Naive thymus-derived CD8-positive, alpha-beta T cell (primary cell): ENCODE data around the gene POLDIP2. TPM values are rescaled to one million over a fixed set of nuclear protein-coding genes. Genes with fewer than 3 reads are reported as not detected.
"Not testable (repeated sequence)": the region's sequence is repeated elsewhere in the genome, so short reads cannot be mapped to it uniquely, and the experiment has no call there.

Experiments used
- ATAC-seq, 2 donors: fragments of 150-1000 bp; cut with Tn5 transposase in 1 of 2; sonication (Bioruptor Pico), chemical (Tn5 transposase) in 1 of 2; 1 replicate in 1 of 2; 2 replicates in 1 of 2; pipeline ENCODE4 v1.10.0; 2021; ENCODE audit warnings: mild to moderate bottlenecking in 2 of 2, moderate library complexity in 2 of 2
- POLR2A ChIA-PET: fragments of 350-600 bp; sonication (Branson Sonifier 250); formaldehyde crosslinking; loops from one replicate; lab custom pipeline; 2021; ENCODE audit warnings: antibody characterized with exemption; lab: Charles Lee
- DNase-seq, 10 donors: peaks; one replicate each; pipeline versions ENCODE4 v3.0.0 to v3.0.0-alpha.2; 2020 to 2022
- H3K27ac Mint-ChIP-seq, 10 donors: one replicate each; pipeline ENCODE4 v1.8.0; 2020 to 2022; ENCODE audit warnings: mild to moderate bottlenecking in 10 of 10, mixed read lengths in 10 of 10, moderate library complexity in 4 of 10, inconsistent platforms in 1 of 10
- H3K27me3 Mint-ChIP-seq, 5 donors: one replicate each; pipeline ENCODE4 v1.8.0; 2021 to 2022; ENCODE audit warnings: mixed read lengths in 5 of 5
- H3K36me3 Mint-ChIP-seq, 3 donors: one replicate each; pipeline ENCODE4 v1.8.0; 2020 to 2022; ENCODE audit warnings: mixed read lengths in 3 of 3, mild to moderate bottlenecking in 2 of 3, inconsistent platforms in 1 of 3
- H3K4me1 Mint-ChIP-seq, 4 donors: one replicate each; pipeline ENCODE4 v1.8.0; 2021 to 2022; ENCODE audit warnings: mixed read lengths in 4 of 4
- H3K4me3 Mint-ChIP-seq, 10 donors: one replicate each; pipeline ENCODE4 v1.8.0; 2020 to 2022; ENCODE audit warnings: mild to moderate bottlenecking in 10 of 10, mixed read lengths in 10 of 10, moderate library complexity in 6 of 10, inconsistent platforms in 1 of 10
- H3K9me3 Mint-ChIP-seq, 9 donors: one replicate each; pipeline ENCODE4 v1.8.0; 2020 to 2022; ENCODE audit warnings: mixed read lengths in 9 of 9, mild to moderate bottlenecking in 3 of 9, inconsistent platforms in 1 of 9, moderate library complexity in 1 of 9
- polyA plus RNA-seq, 3 donors: library from polyadenylated mRNA; unstranded; fragments of 300-500 nt; fragmentation: Illumina TruSeq; gene quantifications; one replicate each; pipeline ENCODE4 v1.2.3, GENCODE V29; 2021
- total RNA-seq, 8 experiments: library from RNA in 2 of 8; stranded (reverse) in 2 of 8; gene quantifications; one replicate each; pipeline ENCODE4 v1.2.3 and lab custom pipeline; 2021 to 2026

Gene POLDIP2
- total and polyA plus RNA-seq, 5 experiments from 2014 or later = 35.4 to 90.3 (median 81.3) TPM

DNA sequence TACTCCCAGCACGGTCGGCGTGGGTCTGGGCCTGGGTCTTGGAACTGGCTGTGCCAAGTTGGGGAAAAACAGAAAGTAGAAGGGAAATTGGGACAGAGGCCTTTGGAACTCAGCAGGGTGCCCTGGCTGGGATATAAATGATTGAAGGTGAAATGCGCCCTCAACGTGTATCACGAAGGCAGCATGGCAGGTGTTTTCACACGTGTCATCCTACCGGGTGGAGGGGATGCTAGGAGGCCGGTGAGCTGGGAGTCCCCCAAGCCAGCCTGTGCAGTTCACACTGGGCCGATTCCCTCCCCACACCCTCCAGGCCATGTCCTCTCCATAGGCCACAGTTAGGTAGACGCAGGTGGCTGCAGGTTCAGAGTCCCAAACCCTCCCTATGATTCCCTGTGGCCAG, 15.8 kb downstream of the POLDIP2 start:
- POLR2A ChIA-PET = no interaction called here
- no peak for DNase-seq
- H3K4me3 Mint-ChIP-seq = no peak overlapping the region
- no peaks in the 10 kb centered on the region for H3K27me3 Mint-ChIP-seq
- H3K9me3 Mint-ChIP-seq = no peaks in the 10 kb centered on the region
- peaks cover 0 to 44% (median 3%) of the 10 kb centered on the region in 3 donors for H3K36me3 Mint-ChIP-seq
- H3K4me1 Mint-ChIP-seq = peaks cover 11 to 37% (median 19%) of the 10 kb centered on the region in 4 donors
- ATAC-seq = no peak
- peak overlapping the region in 1 of 10 donors; percentile 35 for H3K27ac Mint-ChIP-seq

DNA sequence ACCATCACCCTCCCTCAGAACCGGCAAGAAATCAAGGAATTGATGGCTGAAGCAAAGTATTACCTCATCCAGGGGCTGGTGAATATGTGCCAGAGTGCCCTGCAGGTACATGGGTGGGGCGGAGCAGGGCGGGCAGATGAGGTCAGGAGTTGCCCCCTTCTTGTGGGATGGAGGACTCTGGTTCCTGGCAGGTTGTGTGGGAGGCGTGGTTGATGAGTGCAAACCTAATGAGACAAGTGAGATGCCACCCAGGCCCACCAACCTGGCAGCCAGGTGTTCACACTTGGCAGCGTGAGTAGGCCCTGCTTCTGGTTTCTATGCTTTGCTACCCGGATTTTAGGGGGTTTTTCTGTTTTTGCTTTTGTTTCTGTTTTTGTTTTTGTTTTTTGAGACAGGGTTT, 17.0 kb downstream of the POLDIP2 start:
- peaks cover 16 to 45% (median 30%) of the 10 kb centered on the region in 4 donors for H3K4me1 Mint-ChIP-seq
- H3K36me3 Mint-ChIP-seq = peaks cover 0 to 36% (median 3%) of the 10 kb centered on the region in 3 donors
- POLR2A ChIA-PET = interaction anchor here (0.7 kb wide), 1 partner anchor 18 kb away, joined by 4 read pairs; no protein-coding TSS in a partner anchor

GRCh38 chr17:28339431-28339830, 17.9 kb downstream of the POLDIP2 start:
- ATAC-seq (no peak), DNase-seq (no peak)
- H3K4me1 Mint-ChIP-seq = peaks cover 20 to 53% (median 40%) of the 10 kb centered on the region in 4 donors
- H3K9me3 Mint-ChIP-seq = no peaks in the 10 kb centered on the region
- peaks cover 0 to 30% (median 3%) of the 10 kb centered on the region in 3 donors for H3K36me3 Mint-ChIP-seq
- no peak overlapping the region for H3K4me3 Mint-ChIP-seq
- no peaks in the 10 kb centered on the region for H3K27me3 Mint-ChIP-seq
- peak overlapping the region in 1 of 10 donors; percentile 27 for H3K27ac Mint-ChIP-seq
- POLR2A ChIA-PET = interaction anchor here (0.6 kb wide), 2 partner anchors 45 to 837 kb away, joined by 4 read pairs; no protein-coding TSS in a partner anchor

More for the DNA sequence above, 17.0 kb downstream of the POLDIP2 start:
- no peaks in the 10 kb centered on the region for H3K27me3 Mint-ChIP-seq
- H3K4me3 Mint-ChIP-seq = no peak overlapping the region
- no peaks in the 10 kb centered on the region for H3K9me3 Mint-ChIP-seq
- DNase-seq (no peak), ATAC-seq (no peak)
- peak overlapping the region in 1 of 10 donors; percentile 8 for H3K27ac Mint-ChIP-seq

DNA sequence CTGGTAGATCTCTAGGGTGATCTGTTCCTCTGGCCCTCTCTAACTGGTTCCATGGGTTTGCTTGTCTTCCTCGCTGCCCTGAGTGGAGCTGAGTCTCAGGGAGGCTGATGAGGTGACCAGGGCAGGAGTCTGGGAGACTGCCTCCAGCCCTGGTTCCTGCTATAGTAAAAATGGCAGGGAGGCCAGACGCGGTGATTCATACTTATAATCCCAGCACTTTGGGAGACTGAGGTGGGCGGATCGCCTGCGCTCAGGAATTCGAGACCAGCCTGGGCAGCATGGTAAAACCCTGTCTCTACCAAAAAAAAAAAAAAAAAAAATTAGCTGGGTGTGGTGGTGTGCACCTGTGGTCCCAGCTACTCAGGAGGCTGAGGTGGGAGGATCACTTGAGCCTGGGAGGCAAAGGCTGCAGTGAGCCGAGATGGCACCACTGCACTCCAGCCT, 18.5 kb downstream of the POLDIP2 start:
- H3K9me3 Mint-ChIP-seq, DNase-seq, H3K27me3 Mint-ChIP-seq, ATAC-seq: not testable (repeated sequence)
- peaks cover 27 to 54% (median 45%) of the 10 kb centered on the region in 4 donors for H3K4me1 Mint-ChIP-seq
- H3K27ac Mint-ChIP-seq = peak overlapping the region in 1 of 10 donors; percentile 25
- H3K4me3 Mint-ChIP-seq = peak overlapping the region in 2 of 10 donors; percentile 29 to 30
- H3K36me3 Mint-ChIP-seq = peaks cover 0 to 27% (median 3%) of the 10 kb centered on the region in 3 donors
- POLR2A ChIA-PET = interaction anchor here (0.6 to 1.5 kb wide), 3 partner anchors 18 to 837 kb away, joined by 4 to 5 read pairs (median 4); partner anchors contain the start of gene POLDIP2

DNA sequence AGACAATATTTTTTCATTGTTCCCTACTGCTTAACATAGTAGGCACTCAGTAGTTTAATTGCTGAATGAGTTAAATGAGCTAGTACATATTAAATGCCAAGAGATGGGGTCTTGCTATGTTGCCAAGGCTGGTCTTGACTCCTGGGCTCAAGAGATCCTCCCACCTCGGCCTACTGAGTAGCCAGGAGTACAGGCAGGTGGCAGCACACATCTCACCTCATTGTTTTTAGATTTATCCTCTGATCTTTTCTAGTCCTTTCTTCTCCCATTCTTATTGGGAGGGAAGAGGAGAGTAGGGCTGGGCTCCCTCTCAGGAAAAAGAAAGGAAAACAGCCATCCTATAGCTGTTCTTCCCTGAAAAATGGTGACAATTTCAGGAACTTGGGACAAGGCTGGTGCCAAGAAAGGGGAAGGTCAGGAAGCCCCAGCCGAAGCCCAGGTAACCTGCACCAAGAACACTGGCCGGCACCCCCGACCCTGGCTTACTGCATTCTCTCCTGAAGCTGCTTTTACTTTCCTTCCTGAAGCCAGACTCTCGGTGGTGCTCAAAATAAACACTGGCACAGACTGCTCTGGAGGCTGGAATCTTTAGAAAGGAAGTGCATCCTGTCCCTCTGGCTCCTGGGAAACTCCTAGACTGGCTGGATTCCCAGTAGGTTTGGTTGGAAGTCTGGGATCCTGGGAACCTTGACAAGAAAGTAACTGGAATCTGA, 19.1 kb downstream of the POLDIP2 start:
- ATAC-seq (no peak), DNase-seq (no peak)
- H3K9me3 Mint-ChIP-seq = no peaks in the 10 kb centered on the region
- peak overlapping the region in 4 of 10 donors; percentile 29 to 99 (median 63) for H3K4me3 Mint-ChIP-seq
- peaks cover 0 to 27% (median 3%) of the 10 kb centered on the region in 3 donors for H3K36me3 Mint-ChIP-seq
- H3K27ac Mint-ChIP-seq = peak overlapping the region in 1 of 10 donors; percentile 25
- H3K4me1 Mint-ChIP-seq = peaks cover 26 to 55% (median 50%) of the 10 kb centered on the region in 4 donors
- no peaks in the 10 kb centered on the region for H3K27me3 Mint-ChIP-seq
- POLR2A ChIA-PET = interaction anchor here (0.6 to 1.5 kb wide), 3 partner anchors 13 to 268 kb away, joined by 3 to 5 read pairs (median 3); partner anchors contain the start of gene POLDIP2

DNA sequence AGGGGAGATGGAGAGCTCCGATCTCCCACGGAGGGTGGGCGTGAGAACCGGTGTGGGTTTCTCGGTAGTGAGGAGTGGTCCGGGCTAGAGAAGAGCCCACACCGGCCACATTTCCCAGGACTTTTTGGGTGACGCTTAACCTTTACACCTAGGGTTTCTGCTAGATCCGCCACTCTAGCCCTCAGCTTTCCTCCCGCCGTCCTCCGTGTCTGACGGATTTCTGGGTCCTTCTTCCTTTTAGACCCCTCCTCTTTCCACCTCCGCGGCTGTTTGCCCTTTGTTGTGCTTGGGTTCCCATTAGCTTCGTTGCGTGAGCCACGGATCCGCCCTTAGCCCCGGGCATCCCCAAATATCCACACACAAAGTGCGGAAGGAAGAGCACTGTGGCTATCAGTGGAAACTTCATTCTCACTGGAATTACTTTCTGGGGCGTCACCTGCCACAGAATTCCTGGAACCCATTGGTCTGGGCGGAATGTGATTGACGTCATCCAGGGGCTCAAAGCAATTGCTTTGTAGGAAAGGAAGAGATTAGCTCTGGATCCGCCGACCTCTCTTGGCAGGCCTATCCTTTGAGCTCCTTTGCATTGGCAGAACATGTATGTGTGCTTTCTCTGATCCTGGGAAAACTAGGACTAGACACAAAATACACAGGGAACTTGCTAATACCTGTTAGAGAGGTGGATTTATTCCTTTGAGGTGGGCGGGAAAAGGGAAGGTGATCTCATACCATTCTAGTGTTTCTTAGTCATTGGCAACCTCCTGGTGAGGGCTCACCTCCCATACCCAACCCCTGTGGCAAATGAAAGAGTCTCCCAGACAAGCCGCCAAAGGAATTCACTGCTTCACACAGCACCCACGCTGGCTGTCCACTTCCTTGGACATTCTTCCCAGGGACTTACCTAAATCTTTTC, 21.1 kb downstream of the POLDIP2 start:
- H3K9me3 Mint-ChIP-seq = no peaks in the 10 kb centered on the region
- POLR2A ChIA-PET = interaction anchor here (0.6 to 3.8 kb wide), 22 partner anchors 9 to 616 kb away, joined by 3 to 99 read pairs (median 4); partner anchors contain the start of genes BLTP2, LYRM9, NEK8 and PHF12
- peak in 1 of 10 donors; percentile 19 for DNase-seq
- no peaks in the 10 kb centered on the region for H3K27me3 Mint-ChIP-seq
- H3K4me3 Mint-ChIP-seq = peak overlapping the region; percentile 93 to 99 (median 98)
- peaks cover 0 to 20% (median 2%) of the 10 kb centered on the region in 3 donors for H3K36me3 Mint-ChIP-seq
- peaks cover 29 to 64% (median 56%) of the 10 kb centered on the region in 4 donors for H3K4me1 Mint-ChIP-seq
- no peak for ATAC-seq
- H3K27ac Mint-ChIP-seq = peak overlapping the region; percentile 19 to 99 (median 97)

- peak within 1 kb of the TSS; percentile 93 to 99 (median 98) for H3K4me3 Mint-ChIP-seq
- ATAC-seq (peak; percentile 94), DNase-seq (peak; percentile 89 to 99 (median 98))
- H3K27me3 Mint-ChIP-seq = no peaks in the 10 kb centered on the region
- peaks cover 29 to 64% (median 56%) of the 10 kb centered on the region in 4 donors for H3K4me1 Mint-ChIP-seq
- H3K36me3 Mint-ChIP-seq = peaks cover 0 to 22% (median 2%) of the 10 kb centered on the region in 3 donors
- peak within 1 kb of the TSS; percentile 83 to 99 (median 97) for H3K27ac Mint-ChIP-seq
- no peaks in the 10 kb centered on the region for H3K9me3 Mint-ChIP-seq
- POLR2A ChIA-PET = interaction anchor here (0.6 to 3.8 kb wide), 23 partner anchors 9 to 616 kb away, joined by 3 to 99 read pairs (median 4); partner anchors contain the start of genes BLTP2, LYRM9, NEK8 and PHF12
Observed at GRCh38 chr17:28335201-28335958, 21.9 kb downstream of the POLDIP2 start, which contains the start of the genes IFT20 and TNFAIP1. Gene IFT20 (minus strand): TSS chr17:28335472. CDS start chr17:28331985, 3,487 bp downstream. Gene TNFAIP1 (plus strand): TSS chr17:28335761. CDS start chr17:28339522, 3,761 bp downstream.

DNA sequence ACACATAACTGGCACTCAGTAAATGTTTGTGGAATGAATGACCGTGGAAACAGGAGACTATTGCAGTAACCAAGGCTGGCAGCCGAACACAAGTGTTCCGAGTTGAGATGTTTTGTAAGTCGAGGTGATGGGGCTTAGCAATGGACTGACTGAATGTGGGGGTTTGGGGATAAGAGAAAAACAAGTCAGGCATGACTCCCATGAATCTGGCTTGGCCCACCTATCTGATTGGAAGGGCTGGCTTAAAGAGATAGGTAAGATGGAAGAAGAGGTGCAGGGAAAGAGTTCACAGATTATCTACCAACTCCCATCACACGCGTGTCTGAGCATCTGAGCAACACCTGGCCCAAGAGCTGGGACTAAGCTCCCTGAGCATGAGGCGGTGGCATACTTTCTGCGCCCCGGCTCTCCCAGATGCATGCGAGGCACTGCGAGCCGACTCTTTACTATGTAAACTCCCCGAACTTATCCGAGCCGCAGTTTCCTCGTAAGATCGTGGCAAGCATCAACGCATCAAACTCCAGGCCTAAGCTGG, 22.6 kb downstream of the POLDIP2 start:
- DNase-seq (no peak), ATAC-seq (no peak)
- H3K36me3 Mint-ChIP-seq = peaks cover 0 to 20% (median 2%) of the 10 kb centered on the region in 3 donors
- H3K27me3 Mint-ChIP-seq = no peaks in the 10 kb centered on the region
- no peaks in the 10 kb centered on the region for H3K9me3 Mint-ChIP-seq
- POLR2A ChIA-PET = interaction anchor here (0.6 to 3.8 kb wide), 16 partner anchors 9 to 617 kb away, joined by 3 to 99 read pairs (median 6); partner anchors contain the start of genes BLTP2, LYRM9, NEK8 and PHF12
- peaks cover 29 to 64% (median 53%) of the 10 kb centered on the region in 4 donors for H3K4me1 Mint-ChIP-seq
- H3K27ac Mint-ChIP-seq = peak overlapping the region; percentile 83 to 99 (median 96)
- H3K4me3 Mint-ChIP-seq = peak overlapping the region; percentile 93 to 99 (median 98)

DNA sequence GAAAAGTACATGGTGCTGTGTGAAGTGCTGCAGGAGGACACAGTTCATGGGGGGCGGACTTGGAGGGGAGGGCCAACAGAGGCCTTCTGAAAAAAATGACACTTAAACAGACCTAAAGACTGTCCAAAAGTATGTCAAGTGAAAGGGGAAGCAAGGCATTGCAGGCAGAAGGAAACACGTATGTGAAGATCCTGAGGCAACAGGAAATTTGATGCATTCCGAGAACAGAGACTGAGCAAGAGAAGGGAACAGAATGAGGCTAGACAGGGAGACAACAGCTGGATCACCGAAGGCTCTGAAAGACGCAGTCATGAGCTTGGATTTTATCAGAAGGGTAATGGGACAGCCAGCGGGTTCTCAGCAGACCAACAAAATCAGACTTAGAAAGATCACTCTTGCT, 23.2 kb downstream of the POLDIP2 start:
- Mint-ChIP-seq H3K27me3 (no peaks in the 10 kb centered on the region), H3K4me1 (peaks cover 29 to 64% (median 52%) of the 10 kb centered on the region in 4 donors), H3K27ac (peak overlapping the region; percentile 45 to 99 (median 96)), H3K4me3 (peak overlapping the region; percentile 93 to 99 (median 98)), H3K36me3 (peaks cover 0 to 26% (median 2%) of the 10 kb centered on the region in 3 donors), H3K9me3 (no peaks in the 10 kb centered on the region)
- POLR2A ChIA-PET = interaction anchor here (1.9 to 3.8 kb wide), 3 partner anchors 15 to 50 kb away, joined by 12 to 99 read pairs (median 26); partner anchors contain the start of genes POLDIP2 and TMEM97
- no peak for DNase-seq
- no peak for ATAC-seq

DNA sequence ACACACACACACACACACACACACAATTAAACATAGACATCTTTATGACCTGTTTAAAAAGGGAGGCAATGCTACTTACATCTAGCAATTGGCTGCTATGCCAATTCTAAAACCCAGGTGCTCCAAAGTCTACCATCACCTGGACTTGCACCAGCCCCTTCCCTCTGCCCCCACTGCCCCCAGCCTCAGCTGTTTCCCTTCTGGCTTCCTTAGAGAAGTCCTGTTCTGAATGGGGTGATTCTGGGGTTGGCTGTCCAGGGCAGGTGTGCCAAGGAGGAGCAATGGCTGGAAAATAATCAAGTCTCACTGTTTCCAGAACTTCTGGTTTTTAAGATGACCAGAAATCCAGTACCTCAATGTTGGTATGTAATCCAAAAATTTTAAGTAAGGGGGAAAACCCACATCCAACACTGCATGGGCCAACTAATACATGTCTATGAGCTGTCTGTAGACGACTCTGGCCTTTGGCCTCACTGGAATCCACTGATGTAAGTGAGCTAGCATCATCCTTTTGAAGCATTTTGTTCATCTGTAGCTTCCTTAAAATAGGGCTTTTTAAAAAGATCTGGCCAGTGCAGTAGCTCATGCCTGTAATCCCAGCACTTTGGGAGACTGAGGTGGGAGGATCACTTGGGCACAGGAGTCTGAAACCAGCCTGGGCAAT, 24.1 kb downstream of the POLDIP2 start:
- H3K36me3 Mint-ChIP-seq = peaks cover 0 to 36% (median 5%) of the 10 kb centered on the region in 3 donors
- peak overlapping the region in 7 of 10 donors; percentile 9 to 99 (median 95) for H3K4me3 Mint-ChIP-seq

More for the DNA sequence above, 24.1 kb downstream of the POLDIP2 start:
- POLR2A ChIA-PET = interaction anchor here (3.8 kb wide), 1 partner anchor 14 kb away, joined by 26 read pairs; the partner anchor contains the start of gene TMEM97
- DNase-seq = no peak
- no peaks in the 10 kb centered on the region for H3K27me3 Mint-ChIP-seq
- no peak for ATAC-seq
- H3K27ac Mint-ChIP-seq = peak overlapping the region in 8 of 10 donors; percentile 13 to 99 (median 75)
- H3K9me3 Mint-ChIP-seq = no peaks in the 10 kb centered on the region
- peaks cover 29 to 59% (median 50%) of the 10 kb centered on the region in 4 donors for H3K4me1 Mint-ChIP-seq
